GM23248 (cell line): Measurements from ENCODE around the gene OR9A2.

Experiments
- EZH2 ChIP-seq: fragments of 200-600 bp; sonication (generic); IDR thresholded peaks from 2 replicates; pipeline ENCODE4 v1.6.1; 2018; ENCODE audit warnings: antibody characterized with exemption, mild to moderate bottlenecking; ENCODE audit not compliant: insufficient read depth, poor library complexity, severe bottlenecking
- EZH2phosphoT487 ChIP-seq: fragments of 200-600 bp; sonication (generic); IDR thresholded peaks from 2 replicates; pipeline ENCODE4 v1.6.1; 2018; ENCODE audit warnings: antibody characterized with exemption, moderate library complexity, mild to moderate bottlenecking, low read depth; ENCODE audit not compliant: insufficient read depth

DNA sequence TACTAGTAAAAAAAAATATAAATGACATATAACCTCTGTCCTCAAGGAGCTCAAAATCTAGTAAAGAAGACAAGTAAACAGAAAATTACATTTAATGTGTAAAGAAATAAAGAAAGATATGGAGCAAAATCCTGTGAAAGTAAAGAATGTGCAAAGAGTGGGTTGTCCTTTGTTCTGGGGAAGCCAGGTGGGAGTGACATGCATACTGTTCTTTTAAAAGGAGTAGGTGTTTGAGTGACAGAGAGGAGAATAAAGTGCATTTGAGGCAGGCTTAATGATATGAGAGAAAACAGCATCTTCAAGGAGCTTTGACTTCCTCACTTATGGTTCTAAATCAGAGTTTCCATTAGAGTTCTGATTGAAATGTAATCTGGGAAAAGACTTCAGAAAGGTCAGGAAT is 47.2 kb upstream of the OR9A2 start:
- no peak for TF ChIP-seq EZH2phosphoT487
- no peak for TF ChIP-seq EZH2
